ENCODE data around the gene SKA2. TPM values are rescaled to one million over a fixed set of nuclear protein-coding genes. Genes with fewer than 3 reads are reported as not detected.

The SKA2 gene
- total and polyA plus RNA-seq, 2 experiments from 2014 or later, result 50.5 to 140 TPM

DNA sequence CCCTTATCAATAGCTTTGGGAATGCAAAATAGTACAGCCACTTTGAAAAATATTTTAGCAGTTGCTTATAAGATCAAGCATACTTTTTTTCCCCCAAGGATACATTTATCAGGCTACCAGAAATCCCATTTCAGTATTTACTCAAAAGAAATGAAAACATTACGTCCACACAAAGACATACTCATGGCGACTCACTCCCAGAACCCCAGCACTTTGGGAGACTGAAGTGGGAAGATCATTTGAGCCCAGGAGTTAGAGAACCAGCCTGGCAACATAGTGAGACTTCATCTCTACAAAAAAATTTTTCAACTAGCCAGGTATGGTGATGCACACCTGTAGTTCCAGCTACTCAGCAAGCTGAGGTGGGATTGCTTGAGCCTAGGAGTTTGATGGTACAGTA, 5.9 kb downstream of the SKA2 start (continued):
- TF ChIP-seq, protein P1, sequence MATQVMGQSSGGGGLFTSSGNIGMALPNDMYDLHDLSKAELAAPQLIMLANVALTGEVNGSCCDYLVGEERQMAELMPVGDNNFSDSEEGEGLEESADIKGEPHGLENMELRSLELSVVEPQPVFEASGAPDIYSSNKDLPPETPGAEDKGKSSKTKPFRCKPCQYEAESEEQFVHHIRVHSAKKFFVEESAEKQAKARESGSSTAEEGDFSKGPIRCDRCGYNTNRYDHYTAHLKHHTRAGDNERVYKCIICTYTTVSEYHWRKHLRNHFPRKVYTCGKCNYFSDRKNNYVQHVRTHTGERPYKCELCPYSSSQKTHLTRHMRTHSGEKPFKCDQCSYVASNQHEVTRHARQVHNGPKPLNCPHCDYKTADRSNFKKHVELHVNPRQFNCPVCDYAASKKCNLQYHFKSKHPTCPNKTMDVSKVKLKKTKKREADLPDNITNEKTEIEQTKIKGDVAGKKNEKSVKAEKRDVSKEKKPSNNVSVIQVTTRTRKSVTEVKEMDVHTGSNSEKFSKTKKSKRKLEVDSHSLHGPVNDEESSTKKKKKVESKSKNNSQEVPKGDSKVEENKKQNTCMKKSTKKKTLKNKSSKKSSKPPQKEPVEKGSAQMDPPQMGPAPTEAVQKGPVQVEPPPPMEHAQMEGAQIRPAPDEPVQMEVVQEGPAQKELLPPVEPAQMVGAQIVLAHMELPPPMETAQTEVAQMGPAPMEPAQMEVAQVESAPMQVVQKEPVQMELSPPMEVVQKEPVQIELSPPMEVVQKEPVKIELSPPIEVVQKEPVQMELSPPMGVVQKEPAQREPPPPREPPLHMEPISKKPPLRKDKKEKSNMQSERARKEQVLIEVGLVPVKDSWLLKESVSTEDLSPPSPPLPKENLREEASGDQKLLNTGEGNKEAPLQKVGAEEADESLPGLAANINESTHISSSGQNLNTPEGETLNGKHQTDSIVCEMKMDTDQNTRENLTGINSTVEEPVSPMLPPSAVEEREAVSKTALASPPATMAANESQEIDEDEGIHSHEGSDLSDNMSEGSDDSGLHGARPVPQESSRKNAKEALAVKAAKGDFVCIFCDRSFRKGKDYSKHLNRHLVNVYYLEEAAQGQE (IDR thresholded peaks at IDR 0.05; ENCODE audit: unreplicated experiment), result no peak
- TF ChIP-seq, protein P2, sequence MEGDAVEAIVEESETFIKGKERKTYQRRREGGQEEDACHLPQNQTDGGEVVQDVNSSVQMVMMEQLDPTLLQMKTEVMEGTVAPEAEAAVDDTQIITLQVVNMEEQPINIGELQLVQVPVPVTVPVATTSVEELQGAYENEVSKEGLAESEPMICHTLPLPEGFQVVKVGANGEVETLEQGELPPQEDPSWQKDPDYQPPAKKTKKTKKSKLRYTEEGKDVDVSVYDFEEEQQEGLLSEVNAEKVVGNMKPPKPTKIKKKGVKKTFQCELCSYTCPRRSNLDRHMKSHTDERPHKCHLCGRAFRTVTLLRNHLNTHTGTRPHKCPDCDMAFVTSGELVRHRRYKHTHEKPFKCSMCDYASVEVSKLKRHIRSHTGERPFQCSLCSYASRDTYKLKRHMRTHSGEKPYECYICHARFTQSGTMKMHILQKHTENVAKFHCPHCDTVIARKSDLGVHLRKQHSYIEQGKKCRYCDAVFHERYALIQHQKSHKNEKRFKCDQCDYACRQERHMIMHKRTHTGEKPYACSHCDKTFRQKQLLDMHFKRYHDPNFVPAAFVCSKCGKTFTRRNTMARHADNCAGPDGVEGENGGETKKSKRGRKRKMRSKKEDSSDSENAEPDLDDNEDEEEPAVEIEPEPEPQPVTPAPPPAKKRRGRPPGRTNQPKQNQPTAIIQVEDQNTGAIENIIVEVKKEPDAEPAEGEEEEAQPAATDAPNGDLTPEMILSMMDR (conservative IDR thresholded peaks at IDR 0.05; ENCODE audit: low read depth in 2 of 2), result no peak
- TF ChIP-seq EZH2 (IDR thresholded peaks at IDR 0.05; ENCODE audit: low read depth, unreplicated experiment), result no peak

DNA sequence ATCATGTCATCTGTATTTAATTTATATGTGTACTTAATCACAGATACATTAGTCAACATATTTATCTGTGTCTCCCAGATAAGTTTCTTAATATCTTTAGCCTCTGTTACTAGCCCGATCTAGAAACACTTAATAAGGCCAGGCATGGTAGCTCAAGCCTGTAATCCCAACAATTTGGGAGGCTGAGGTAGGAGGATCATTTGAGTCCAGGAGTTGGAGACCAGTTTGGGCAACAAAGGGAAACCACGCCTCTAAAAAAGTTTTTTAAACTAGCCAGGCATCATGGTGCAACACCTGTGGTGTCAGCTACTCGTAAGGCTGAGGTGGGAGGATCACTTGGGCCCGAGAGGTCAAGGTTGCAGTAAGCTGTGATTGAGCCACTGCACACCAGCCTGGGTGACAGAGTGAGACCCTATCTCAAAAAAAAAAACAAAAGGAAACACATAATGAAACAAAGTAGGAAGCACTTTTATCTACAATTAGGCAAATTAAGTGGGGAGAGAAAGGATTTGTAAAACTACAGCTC, 9.4 kb downstream of the SKA2 start:
- DNase-seq (ENCODE audit: low spot score), result no peak
- Mint-ChIP-seq H3K27me3 (ENCODE audit: insufficient read depth, low read depth, poor library complexity) (no peaks in the 10 kb centered on the region), H3K36me3 (ENCODE audit: low read depth) (peaks cover 9% of the 10 kb centered on the region; the same call in 1 of the 3 replicates), H3K27ac (no peak overlapping the region), H3K4me3 (no peak overlapping the region), H3K4me1 (peaks cover 3% of the 10 kb centered on the region; the same call in 2 of the 3 replicates), H3K9me3 (no peaks in the 10 kb centered on the region)
- Histone ChIP-seq H3K27me3 (ENCODE audit: insufficient read depth) (no peaks in the 10 kb centered on the region), H3K36me3 (ENCODE audit: insufficient read depth) (no peaks in the 10 kb centered on the region), H2AFZ (no peak overlapping the region), H3K79me2 (replicated peaks; ENCODE audit: insufficient read depth) (peaks cover 100% of the 10 kb centered on the region), H3K9me2 (ENCODE audit: insufficient read depth) (no peaks in the 10 kb centered on the region), H4K20me1 (replicated peaks; ENCODE audit: insufficient read depth) (peaks cover 62% of the 10 kb centered on the region), H3K4me1 (ENCODE audit: insufficient read depth) (peaks cover 6% of the 10 kb centered on the region; the same call in 1 of the 2 replicates), H3K4me3 (no peak overlapping the region), H3K4me2 (no peak overlapping the region), H3F3A (replicated peaks; ENCODE audit: low read depth) (no peaks in the 10 kb centered on the region), H3K27ac (ENCODE audit: low read depth) (no peak overlapping the region)
- ATAC-seq, result no peak
- no peak for TF ChIP-seq JUNB (IDR thresholded peaks at IDR 0.05; ENCODE audit: unreplicated experiment)
- no peak for TF ChIP-seq ZNF114 (CRISPR knock-in tag; IDR thresholded peaks at IDR 0.05)

DNA sequence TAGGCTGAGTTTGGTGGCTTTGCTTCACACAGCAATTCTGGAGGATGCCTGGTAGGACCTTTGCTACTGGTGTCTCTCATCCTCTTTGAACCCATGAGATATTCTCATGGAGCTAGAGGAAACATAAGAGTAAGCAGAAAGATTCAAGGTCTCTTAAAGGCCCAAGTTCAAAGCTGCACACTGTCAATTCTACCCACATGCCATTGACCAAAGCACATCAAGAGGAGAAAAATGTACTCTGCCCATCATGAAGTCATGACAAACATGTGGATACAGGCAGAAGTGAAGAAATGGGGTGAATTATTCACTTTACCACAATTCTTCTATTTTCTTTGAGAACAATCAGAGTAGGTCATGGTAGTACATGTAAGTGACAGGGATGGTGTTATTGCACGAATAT, 13.1 kb downstream of the SKA2 start:
- Histone ChIP-seq H3K79me2 (replicated peaks; ENCODE audit: insufficient read depth) (peaks cover 100% of the 10 kb centered on the region), H3K36me3 (ENCODE audit: insufficient read depth) (no peaks in the 10 kb centered on the region), H3K9me2 (ENCODE audit: insufficient read depth) (no peaks in the 10 kb centered on the region), H3K4me3 (no peak overlapping the region), H3K27me3 (ENCODE audit: insufficient read depth) (no peaks in the 10 kb centered on the region), H4K20me1 (replicated peaks; ENCODE audit: insufficient read depth) (peaks cover 56% of the 10 kb centered on the region), H2AFZ (no peak overlapping the region), H3K27ac (ENCODE audit: low read depth) (no peak overlapping the region), H3F3A (replicated peaks; ENCODE audit: low read depth) (no peaks in the 10 kb centered on the region), H3K4me2 (no peak overlapping the region), H3K4me1 (ENCODE audit: insufficient read depth) (no peaks in the 10 kb centered on the region)
- Mint-ChIP-seq H3K9me3 (no peaks in the 10 kb centered on the region), H3K27me3 (ENCODE audit: insufficient read depth, low read depth, poor library complexity) (no peaks in the 10 kb centered on the region), H3K36me3 (ENCODE audit: low read depth) (peaks cover 6% of the 10 kb centered on the region; the same call in 1 of the 3 replicates), H3K4me1 (no peaks in the 10 kb centered on the region), H3K27ac (no peak overlapping the region), H3K4me3 (no peak overlapping the region)
- DNase-seq (ENCODE audit: low spot score), result no peak
- ATAC-seq, result no peak
- TF ChIP-seq EZH2phosphoT487 (IDR thresholded peaks at IDR 0.05; ENCODE audit: unreplicated experiment) (no peak), CREB1 (CRISPR knock-in tag; IDR thresholded peaks at IDR 0.05; ENCODE audit: low read depth) (no peak), ZNF114 (CRISPR knock-in tag; IDR thresholded peaks at IDR 0.05) (no peak), POLR2AphosphoS5 (IDR thresholded peaks at IDR 0.05; ENCODE audit: low read depth) (no peak), NANOG (IDR thresholded peaks at IDR 0.05; ENCODE audit: borderline replicate concordance) (no peak)
- TF ChIP-seq, protein P3, sequence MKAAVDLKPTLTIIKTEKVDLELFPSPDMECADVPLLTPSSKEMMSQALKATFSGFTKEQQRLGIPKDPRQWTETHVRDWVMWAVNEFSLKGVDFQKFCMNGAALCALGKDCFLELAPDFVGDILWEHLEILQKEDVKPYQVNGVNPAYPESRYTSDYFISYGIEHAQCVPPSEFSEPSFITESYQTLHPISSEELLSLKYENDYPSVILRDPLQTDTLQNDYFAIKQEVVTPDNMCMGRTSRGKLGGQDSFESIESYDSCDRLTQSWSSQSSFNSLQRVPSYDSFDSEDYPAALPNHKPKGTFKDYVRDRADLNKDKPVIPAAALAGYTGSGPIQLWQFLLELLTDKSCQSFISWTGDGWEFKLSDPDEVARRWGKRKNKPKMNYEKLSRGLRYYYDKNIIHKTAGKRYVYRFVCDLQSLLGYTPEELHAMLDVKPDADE (IDR thresholded peaks at IDR 0.05), result no peak
- TF ChIP-seq, protein P1 (IDR thresholded peaks at IDR 0.05; ENCODE audit: unreplicated experiment), result no peak

Data from GM23338 (cell line).